A549 (cell line): Measurements from ENCODE around the gene CHIC2. TPM values are rescaled to one million over a fixed set of nuclear protein-coding genes. Genes with fewer than 3 reads are reported as not detected.

Source experiments
- ATAC-seq, 2 experiments: fragments of 200-7000 bp in 1 of 2; fragments of >200 bp in 1 of 2; cut with Nextera tagmentation in 1 of 2; cut with Tn5 transposase in 1 of 2; 3 replicates each; pipeline versions ENCODE4 v1.8.0 to v1.9.1; 2018 to 2020; ENCODE audit warnings: mild to moderate bottlenecking in 1 of 2, moderate library complexity in 1 of 2
- CTCF ChIA-PET: fragments of 300-600 bp; sonication (Branson Sonifier 250); formaldehyde crosslinking; extraction: SDS; loops from one replicate; lab custom pipeline; 2021; ENCODE audit warnings: antibody characterized with exemption, inconsistent platforms; lab: Yijun Ruan, JAX
- POLR2A ChIA-PET: fragments of 350-600 bp; formaldehyde crosslinking; extraction: SDS; loops from one replicate; lab custom pipeline; 2021; ENCODE audit warnings: antibody characterized with exemption, inconsistent platforms; lab: Yijun Ruan, JAX
- DNase-seq, 2 experiments: peaks; one replicate each; pipeline versions ENCODE4 v3.0.0 to v3.0.0-alpha.2; 2011 to 2016; ENCODE audit warnings: low read depth in 1 of 2, low spot score in 1 of 2
- FAIRE-seq: peaks from 2 replicates; lab custom pipeline; 2011; peaks lifted over from hg19 to GRCh38; lab: Jason Lieb, UNC
- H3K27ac ChIP-seq, 2 experiments: fragments of >200 bp; sonication (Bioruptor Twin); formaldehyde crosslinking; 3 replicates each; pipeline ENCODE4 v1.5.1; 2016 to 2017
- H3K4me1 ChIP-seq: fragments of >200 bp; sonication (Bioruptor Twin); formaldehyde crosslinking; 3 replicates; pipeline ENCODE4 v1.6.1; 2016
- H3K4me2 ChIP-seq: fragments of >200 bp; sonication (Bioruptor Twin); formaldehyde crosslinking; 3 replicates; pipeline ENCODE4 v1.6.1; 2016
- H3K4me3 ChIP-seq: fragments of >200 bp; sonication (Bioruptor Twin); formaldehyde crosslinking; 3 replicates; pipeline ENCODE4 v1.5.1; 2016
- H3K9me3 ChIP-seq: fragments of >200 bp; sonication (Bioruptor Twin); formaldehyde crosslinking; 3 replicates; pipeline ENCODE4 v1.6.1; 2016
- BCL3 ChIP-seq: fragments of >200 bp; sonication (Bioruptor Twin); formaldehyde crosslinking; IDR thresholded peaks from 3 replicates; pipeline ENCODE4 v1.6.1; 2016
- CBX2 ChIP-seq: fragments of 200-600 bp; sonication (generic); IDR thresholded peaks from 2 replicates; pipeline ENCODE4 v1.6.1; 2016; ENCODE audit warnings: low read depth, mild to moderate bottlenecking, borderline replicate concordance
- CEBPB ChIP-seq, 2 experiments: fragments of >200 bp in 1 of 2; sonication (Bioruptor Twin) in 1 of 2; formaldehyde crosslinking in 1 of 2; IDR thresholded peaks; 2 replicates each; pipeline ENCODE4 v1.6.1; 2012 to 2016
- E2F6 ChIP-seq: IDR thresholded peaks from 2 replicates; pipeline ENCODE4 v1.6.1; 2012; ENCODE audit warnings: low read depth, borderline replicate concordance
- EP300 ChIP-seq, 2 experiments: fragments of >200 bp; sonication (Bioruptor Twin); formaldehyde crosslinking; IDR thresholded peaks; 2 replicates in 1 of 2; 3 replicates in 1 of 2; pipeline ENCODE4 v1.6.1; 2016 to 2017
- ESRRA ChIP-seq: fragments of 150-350 bp; IDR thresholded peaks from 2 replicates; pipeline ENCODE4 v1.6.1; 2014; ENCODE audit warnings: mild to moderate bottlenecking, low read length, borderline replicate concordance
- FOSB ChIP-seq: fragments of 250-450 bp; sonication (Bioruptor Pico); IDR thresholded peaks from 2 replicates; pipeline ENCODE4 v1.5.0; 2020; ENCODE audit warnings: mild to moderate bottlenecking, moderate library complexity
- FOXS1 ChIP-seq: fragments of 250-450 bp; sonication (Bioruptor Pico); IDR thresholded peaks from 2 replicates; pipeline ENCODE4 v1.5.0; 2020; ENCODE audit warnings: mild to moderate bottlenecking, moderate library complexity
- GATA3 ChIP-seq: IDR thresholded peaks from 2 replicates; pipeline ENCODE4 v1.6.1; 2012; ENCODE audit warnings: borderline replicate concordance
- HDAC2 ChIP-seq: fragments of 200-600 bp; sonication (generic); IDR thresholded peaks from 2 replicates; pipeline ENCODE4 v1.6.1; 2016
- JUNB ChIP-seq: fragments of >200 bp; sonication (Bioruptor Twin); formaldehyde crosslinking; IDR thresholded peaks from 2 replicates; pipeline ENCODE4 v1.6.1; 2016
- KDM1A ChIP-seq: fragments of 200-600 bp; sonication (generic); IDR thresholded peaks from 2 replicates; pipeline ENCODE4 v1.6.1; 2016; ENCODE audit warnings: low read depth, mild to moderate bottlenecking
- MAFK ChIP-seq: fragments of 450-650 bp; IDR thresholded peaks from 2 replicates; pipeline ENCODE4 v1.6.1; 2014; ENCODE audit not compliant: partially characterized antibody
- POLR2AphosphoS2 ChIP-seq: conservative IDR thresholded peaks from 2 replicates; pipeline ENCODE4 v1.6.1; 2012; ENCODE audit warnings: low read length, improper control_type of control experiment, inconsistent platforms
- RAD21 ChIP-seq, 2 experiments: fragments of >200 bp in 1 of 2; sonication (Bioruptor Twin) in 1 of 2; formaldehyde crosslinking in 1 of 2; IDR thresholded peaks in 1 of 2; conservative IDR thresholded peaks in 1 of 2; 2 replicates in 1 of 2; 3 replicates in 1 of 2; pipeline ENCODE4 v1.6.1; 2012 to 2018; ENCODE audit warnings: inconsistent platforms in 1 of 2
- REST ChIP-seq: fragments of 200-600 bp; sonication (generic); IDR thresholded peaks from 2 replicates; pipeline ENCODE4 v1.6.1; 2016; ENCODE audit warnings: antibody characterized with exemption, mild to moderate bottlenecking, moderate library complexity
- RFX5 ChIP-seq: fragments of 450-650 bp; IDR thresholded peaks from 2 replicates; pipeline ENCODE4 v1.7.1; 2014; ENCODE audit warnings: antibody characterized with exemption, mild to moderate bottlenecking, moderate library complexity
- SREBF2 ChIP-seq: fragments of 450-650 bp; IDR thresholded peaks from 2 replicates; pipeline ENCODE4 v1.6.1; 2014; ENCODE audit warnings: mild to moderate bottlenecking, moderate library complexity
- TFCP2L1 ChIP-seq: fragments of 250-450 bp; sonication (Bioruptor Pico); IDR thresholded peaks from 2 replicates; pipeline ENCODE4 v1.5.0; 2021; ENCODE audit warnings: mild to moderate bottlenecking
- TP53 ChIP-seq: fragments of 250-450 bp; sonication (Bioruptor Pico); IDR thresholded peaks from 2 replicates; pipeline ENCODE4 v1.5.0; 2021; ENCODE audit warnings: mild to moderate bottlenecking, moderate library complexity
- ZC3H11A ChIP-seq: fragments of 450-650 bp; IDR thresholded peaks from 2 replicates; pipeline ENCODE4 v1.6.1; 2014; ENCODE audit warnings: antibody characterized with exemption, mild to moderate bottlenecking
- ZFP36 ChIP-seq: fragments of 450-650 bp; IDR thresholded peaks from 2 replicates; pipeline ENCODE4 v1.6.1; 2014; ENCODE audit warnings: borderline replicate concordance; ENCODE audit not compliant: partially characterized antibody
- ZSCAN20 ChIP-seq: fragments of 250-450 bp; sonication (Bioruptor Pico); IDR thresholded peaks from 2 replicates; pipeline ENCODE4 v1.8.0; 2022; ENCODE audit warnings: mild to moderate bottlenecking, moderate library complexity
- WGBS: methylation state at CpG from one replicate; pipeline ENCODE4 v1.1.6; 2017; ENCODE audit errors: missing lambda C conversion rate; 5-methylcytosine and 5-hydroxymethylcytosine counted together
- polyA plus RNA-seq, 4 experiments: library from polyadenylated mRNA; depleted of rRNA in 3 of 4; stranded (reverse); fragments of >200 nt; fragmentation: RNase III in 1 of 4; extraction: RNeasy Plus Mini Kit Qiagen cat#74134 plus additional on column Dnase treatment in 1 of 4; gene quantifications; 2 replicates in 3 of 4; 3 replicates in 1 of 4; pipeline ENCODE4 v1.2.3, GENCODE V29; 2011 to 2017

Gene CHIC2
- polyA plus RNA-seq, 2 of the 4 experiments (the other 2 are of a cell fraction): 5.9 to 10.1 TPM

- TF ChIP-seq ESRRA: no peak
- no peak for TF ChIP-seq SREBF2
- TF ChIP-seq HDAC2: no peak
- no peak for TF ChIP-seq E2F6
Observed at GRCh38 chr4:54066088-54066415, 1.6 kb upstream of the CHIC2 start (continued).

GRCh38 chr4:54065282-54066087, 1.1 kb upstream of the CHIC2 start:
- 81% methylated on average over 6 of the region's 6 CpGs for WGBS
- FAIRE-seq: no peak
- H3K4me3 ChIP-seq: peak overlapping the region; percentile 84; the same call in 2 of the 3 replicates
- peak overlapping the region; percentile 99 for H3K4me2 ChIP-seq
- no peaks in the 10 kb centered on the region for H3K9me3 ChIP-seq
- DNase-seq: no peak
- H3K27ac ChIP-seq: peak overlapping the region; percentile 86 to 98; a peak in 4 of 6 replicates
- POLR2A ChIA-PET: no interaction called here
- TF ChIP-seq ZC3H11A (no peak), GATA3 (no peak), BCL3 (no peak), E2F6 (no peak), EP300 (IDR thresholded peaks at IDR 0.05) (no peak), SREBF2 (no peak), JUNB (no peak), CEBPB (IDR thresholded peaks at IDR 0.05) (no peak), FOXS1 (CRISPR knock-in tag) (no peak), RFX5 (no peak), MAFK (no peak), HDAC2 (no peak), FOSB (CRISPR knock-in tag) (no peak), RAD21 (conservative IDR thresholded peaks at IDR 0.05 in 1 of 2, IDR thresholded peaks at IDR 0.05 in 1 of 2) (no peak), TFCP2L1 (CRISPR knock-in tag) (no peak), ZFP36 (no peak)
- CTCF ChIA-PET: interaction anchor here (2.2 kb wide), 1 partner anchor 153 kb away, joined by 6 read pairs; no protein-coding TSS in a partner anchor
- peaks cover 29% of the 10 kb centered on the region for H3K4me1 ChIP-seq
- ATAC-seq: no peak

- H3K4me2 ChIP-seq: peak overlapping the region; percentile 96
- DNase-seq: peak; percentile 4 to 22
- H3K27ac ChIP-seq: peak overlapping the region; percentile 86 to 98
- H3K4me1 ChIP-seq: peaks cover 29% of the 10 kb centered on the region
- POLR2A ChIA-PET: no interaction called here
- no peaks in the 10 kb centered on the region for H3K9me3 ChIP-seq
- TF ChIP-seq MAFK: no peak
- TF ChIP-seq REST: no peak; the same call in 1 of the 2 replicates
- TF ChIP-seq KDM1A: no peak
- TF ChIP-seq E2F6: no peak
- no peak for TF ChIP-seq ZFP36
- TF ChIP-seq ZSCAN20: no peak
- TF ChIP-seq CBX2: no peak
- TF ChIP-seq POLR2AphosphoS2: no peak
- TF ChIP-seq TP53 (CRISPR knock-in tag): no peak
- TF ChIP-seq, all 56 proteins: peak for 0
- H3K4me3 ChIP-seq: peak overlapping the region; percentile 84
- peak; percentile 55 to 66 for ATAC-seq
- FAIRE-seq: no peak
- WGBS: 3% methylated on average over 19 of the region's 38 CpGs
- CTCF ChIA-PET: no interaction called here
Observed at GRCh38 chr4:54063737-54064316, 578 bp downstream of the CHIC2 start.
